Esophagus muscularis mucosa (tissue), 4 donors: ENCODE data around the gene RAPGEF1. TPM values are rescaled to one million over a fixed set of nuclear protein-coding genes. Genes with fewer than 3 reads are reported as not detected.

Experiments used
- DNase-seq: peaks from one replicate; pipeline ENCODE4 v3.0.0-alpha.2; 2017; ENCODE audit errors: extremely low spot score
- H3K27ac ChIP-seq, 4 donors: fragments of 200-600 bp; sonication (generic); replicated peaks in 1 of 4; 1 replicate in 3 of 4; 2 replicates in 1 of 4; pipeline ENCODE4 v1.5.1; 2016 to 2019; ENCODE audit warnings: mild to moderate bottlenecking in 1 of 4
- H3K27me3 ChIP-seq, 4 donors: fragments of 200-600 bp; sonication (generic); one replicate each; pipeline versions ENCODE4 v1.5.1 to v1.6.0; 2016 to 2019
- H3K36me3 ChIP-seq, 4 donors: fragments of 200-600 bp; sonication (generic); one replicate each; pipeline ENCODE4 v1.5.1; 2016 to 2019
- H3K4me1 ChIP-seq, 4 donors: fragments of 200-600 bp; sonication (generic); one replicate each; pipeline ENCODE4 v1.5.1; 2016 to 2019
- H3K4me3 ChIP-seq, 4 donors: fragments of 200-600 bp; sonication (generic); 1 replicate in 2 of 4; 2 replicates in 2 of 4; pipeline ENCODE4 v1.5.1; 2016 to 2019; ENCODE audit warnings: mild to moderate bottlenecking in 4 of 4, moderate library complexity in 1 of 4
- H3K9me3 ChIP-seq, 4 donors: fragments of 200-600 bp; sonication (generic); 1 replicate in 3 of 4; 2 replicates in 1 of 4; pipeline ENCODE4 v1.5.1; 2016 to 2019
- EP300 ChIP-seq: sonication (generic); formaldehyde crosslinking; IDR thresholded peaks from one replicate; pipeline ENCODE4 v1.6.1; 2017; ENCODE audit warnings: antibody characterized with exemption
- POLR2A ChIP-seq: fragments of 450-650 bp; IDR thresholded peaks from one replicate; pipeline ENCODE4 v1.6.1; 2017; ENCODE audit warnings: antibody characterized with exemption, moderate library complexity, mild to moderate bottlenecking, low read depth
- POLR2AphosphoS5 ChIP-seq, 2 donors: sonication (generic); formaldehyde crosslinking; IDR thresholded peaks; one replicate each; pipeline ENCODE4 v1.6.1; 2017; ENCODE audit warnings: antibody characterized with exemption in 2 of 2
- WGBS: methylation state at CpG from one replicate; pipeline ENCODE4 v1.1.5; 2018; 5-methylcytosine and 5-hydroxymethylcytosine counted together
- intact Hi-C: fragments of 100-400 bp; cut with DNase I; formaldehyde crosslinking; loops from one replicate; pipeline ENCODE4 v1.15.1; 2023
- total RNA-seq, 4 donors: library from RNA; depleted of rRNA; stranded (reverse); fragments of >200 nt; gene quantifications; one replicate each; pipeline versions ENCODE4 v1.1.0 to v1.2.1, GENCODE V29; 2016
- TF ChIP-seq, protein P1 (sequence below), 3 experiments: fragments of 200-600 bp in 2 of 3; fragments of 450-650 bp in 1 of 3; sonication (generic) in 2 of 3; IDR thresholded peaks; one replicate each; pipeline ENCODE4 v1.5.1; 2017 to 2019; ENCODE audit warnings: antibody characterized with exemption in 3 of 3, mild to moderate bottlenecking in 2 of 3, moderate library complexity in 1 of 3

Gene RAPGEF1
- total RNA-seq, 4 donors from 2014 or later, result 66.6 to 138 (median 101) TPM

DNA sequence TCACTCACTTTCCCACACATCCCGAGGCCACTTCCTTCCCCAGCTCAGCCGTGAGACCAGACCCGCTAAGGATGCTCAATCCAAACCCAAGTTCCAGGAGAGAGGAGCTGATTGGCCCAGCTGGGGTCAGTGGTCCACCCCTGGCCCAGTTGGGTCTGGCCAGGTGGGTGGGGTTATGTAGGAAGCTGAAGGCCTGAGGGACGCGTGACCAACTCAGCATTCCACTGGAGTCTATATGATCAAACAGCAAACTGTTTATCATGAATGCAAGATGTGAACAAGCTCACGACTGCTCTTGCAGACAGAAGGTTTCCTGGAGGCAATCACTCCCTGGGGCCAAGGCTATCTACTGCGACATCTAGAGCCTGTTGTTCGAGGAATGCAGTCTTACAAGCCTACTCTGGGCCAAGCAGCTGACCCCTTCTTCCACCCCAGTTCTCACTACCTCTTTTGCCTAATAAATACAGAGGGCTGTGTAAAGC lies 4.9 kb upstream of the RAPGEF1 start:
- 80% methylated on average over 8 of the region's 8 CpGs for WGBS
- H3K9me3 ChIP-seq, result no peaks in the 10 kb centered on the region
- TF ChIP-seq EP300 (no peak), POLR2A (no peak), POLR2AphosphoS5 (IDR thresholded peaks at IDR 0.05) (no peak)
- TF ChIP-seq, protein P1, sequence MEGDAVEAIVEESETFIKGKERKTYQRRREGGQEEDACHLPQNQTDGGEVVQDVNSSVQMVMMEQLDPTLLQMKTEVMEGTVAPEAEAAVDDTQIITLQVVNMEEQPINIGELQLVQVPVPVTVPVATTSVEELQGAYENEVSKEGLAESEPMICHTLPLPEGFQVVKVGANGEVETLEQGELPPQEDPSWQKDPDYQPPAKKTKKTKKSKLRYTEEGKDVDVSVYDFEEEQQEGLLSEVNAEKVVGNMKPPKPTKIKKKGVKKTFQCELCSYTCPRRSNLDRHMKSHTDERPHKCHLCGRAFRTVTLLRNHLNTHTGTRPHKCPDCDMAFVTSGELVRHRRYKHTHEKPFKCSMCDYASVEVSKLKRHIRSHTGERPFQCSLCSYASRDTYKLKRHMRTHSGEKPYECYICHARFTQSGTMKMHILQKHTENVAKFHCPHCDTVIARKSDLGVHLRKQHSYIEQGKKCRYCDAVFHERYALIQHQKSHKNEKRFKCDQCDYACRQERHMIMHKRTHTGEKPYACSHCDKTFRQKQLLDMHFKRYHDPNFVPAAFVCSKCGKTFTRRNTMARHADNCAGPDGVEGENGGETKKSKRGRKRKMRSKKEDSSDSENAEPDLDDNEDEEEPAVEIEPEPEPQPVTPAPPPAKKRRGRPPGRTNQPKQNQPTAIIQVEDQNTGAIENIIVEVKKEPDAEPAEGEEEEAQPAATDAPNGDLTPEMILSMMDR (IDR thresholded peaks at IDR 0.05), result no peak
- peaks cover 3 to 4% (median 3%) of the 10 kb centered on the region in 4 donors for H3K4me1 ChIP-seq
- H3K36me3 ChIP-seq, result no peaks in the 10 kb centered on the region
- no peak for DNase-seq
- H3K27ac ChIP-seq, result no peak overlapping the region
- H3K4me3 ChIP-seq, result no peak overlapping the region
- H3K27me3 ChIP-seq, result no peaks in the 10 kb centered on the region
- intact Hi-C loops, result loop anchor here (10.0 kb wide), 1 partner anchor 390 kb away; no protein-coding TSS in a partner anchor

DNA sequence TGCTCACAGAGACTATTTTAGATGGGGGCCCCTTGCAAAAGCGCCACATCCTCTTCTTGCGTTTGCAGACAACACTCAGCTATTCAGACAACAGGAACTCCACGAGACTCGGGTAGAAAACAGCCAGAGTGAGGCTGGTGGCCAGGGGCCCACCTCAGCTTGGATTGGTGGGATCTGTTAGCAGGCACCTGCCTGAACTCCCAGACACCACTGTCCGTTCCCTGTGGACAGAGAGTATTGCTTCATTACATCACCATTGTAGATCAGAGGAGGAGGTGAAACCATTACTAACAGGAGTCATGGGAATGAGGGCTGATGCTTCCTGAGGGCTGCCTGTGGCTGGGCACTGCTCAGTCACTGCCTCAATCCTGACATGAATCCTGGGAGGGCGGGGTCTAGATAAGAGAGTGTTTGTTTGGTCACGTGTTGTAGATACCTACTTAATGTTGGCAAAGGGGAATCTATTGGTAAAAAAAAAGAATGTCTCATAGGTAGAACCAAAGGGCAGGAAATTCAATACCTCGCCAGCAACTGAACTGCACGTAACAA lies 4.4 kb upstream of the RAPGEF1 start:
- Histone ChIP-seq H3K27ac (no peak overlapping the region), H3K4me1 (peaks cover 3 to 5% (median 3%) of the 10 kb centered on the region in 4 donors), H3K36me3 (no peaks in the 10 kb centered on the region), H3K9me3 (no peaks in the 10 kb centered on the region), H3K27me3 (no peaks in the 10 kb centered on the region), H3K4me3 (no peak overlapping the region)
- intact Hi-C loops, result loop anchor here (10.0 kb wide), 1 partner anchor 389 kb away; no protein-coding TSS in a partner anchor
- DNase-seq, result no peak
- 68% methylated on average over 9 of the region's 9 CpGs for WGBS
- TF ChIP-seq POLR2AphosphoS5 (IDR thresholded peaks at IDR 0.05) (no peak), POLR2A (no peak), EP300 (no peak)
- TF ChIP-seq, protein P1 (IDR thresholded peaks at IDR 0.05), result no peak

DNA sequence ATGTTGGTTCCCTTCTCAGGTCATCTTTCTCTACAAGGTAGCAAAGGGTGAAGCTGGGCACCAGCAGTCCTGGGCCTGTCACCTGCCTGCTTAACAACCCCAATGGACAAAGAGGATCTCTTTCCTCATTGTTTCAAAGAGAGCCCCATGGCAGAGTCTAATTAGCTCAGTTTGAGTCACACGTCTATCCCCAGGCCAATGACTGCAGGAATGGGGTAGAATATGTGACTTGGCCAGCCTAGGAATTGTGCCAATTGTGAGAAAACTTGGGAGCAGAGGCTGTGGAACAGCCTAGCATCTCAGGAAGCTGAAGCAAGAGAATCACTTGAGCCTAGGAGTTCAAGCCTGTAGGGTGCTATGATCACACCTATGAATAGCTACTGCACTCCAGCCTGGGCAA lies 3.6 kb upstream of the RAPGEF1 start:
- WGBS, result 69% methylated on average over 1 of the region's 1 CpG
- no peak for DNase-seq
- Histone ChIP-seq H3K36me3 (no peaks in the 10 kb centered on the region), H3K27ac (no peak overlapping the region), H3K4me3 (no peak overlapping the region), H3K27me3 (no peaks in the 10 kb centered on the region), H3K9me3 (no peaks in the 10 kb centered on the region), H3K4me1 (peaks cover 8 to 12% (median 10%) of the 10 kb centered on the region in 4 donors)
- intact Hi-C loops, result loop anchor here (10.0 kb wide), 1 partner anchor 389 kb away; no protein-coding TSS in a partner anchor
- TF ChIP-seq, protein P1 (IDR thresholded peaks at IDR 0.05), result no peak
- no peak for TF ChIP-seq POLR2AphosphoS5 (IDR thresholded peaks at IDR 0.05)
- TF ChIP-seq EP300, result no peak
- no peak for TF ChIP-seq POLR2A

DNA sequence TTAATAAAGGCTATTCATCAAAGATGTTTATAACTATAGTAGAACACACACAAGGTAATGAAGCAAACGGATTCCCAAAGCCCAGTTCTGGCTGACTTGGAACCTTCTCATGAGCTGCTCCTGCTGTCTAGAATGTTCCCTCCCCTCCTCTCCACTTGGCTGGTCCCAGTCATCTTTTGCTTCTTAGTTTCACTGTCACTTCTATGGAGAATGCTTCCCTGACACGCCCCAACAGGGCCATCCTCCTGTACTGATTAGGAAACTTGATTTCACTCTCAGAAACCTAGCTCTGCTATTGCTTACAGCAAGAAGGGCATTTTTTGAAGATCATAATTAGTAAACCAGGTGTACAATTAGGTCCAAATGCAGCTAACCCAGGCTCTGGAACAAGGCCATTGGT lies 3.2 kb upstream of the RAPGEF1 start:
- TF ChIP-seq POLR2A (no peak), EP300 (no peak), POLR2AphosphoS5 (IDR thresholded peaks at IDR 0.05) (no peak)
- TF ChIP-seq, protein P1 (IDR thresholded peaks at IDR 0.05), result no peak
- 73% methylated on average over 2 of the region's 2 CpGs for whole genome bisulfite sequencing
- Histone ChIP-seq H3K27ac (no peak overlapping the region), H3K9me3 (no peaks in the 10 kb centered on the region), H3K4me3 (no peak overlapping the region), H3K4me1 (peaks cover 12 to 16% (median 15%) of the 10 kb centered on the region in 4 donors), H3K27me3 (no peaks in the 10 kb centered on the region), H3K36me3 (no peaks in the 10 kb centered on the region)
- intact Hi-C loops, result loop anchor here (10.0 kb wide), 1 partner anchor 388 kb away; no protein-coding TSS in a partner anchor
- DNase-seq, result no peak
